Measurements from ENCODE around the gene SRR.
"Not testable (repeated sequence)": the region's sequence is repeated elsewhere in the genome, so short reads cannot be mapped to it uniquely, and the experiment has no call there.

SRR gene

GRCh38 chr17:2303204-2304188 is at the start of gene SRR, which contains the start of gene SMG6:
TSS of gene SRR (plus strand) at chr17:2303950. CDS start at chr17:2315561, 11,611 bp downstream.
TSS of gene SMG6 (minus strand) at chr17:2303785. CDS start at chr17:2303720, 65 bp downstream.
- peak within 1 kb of the TSS; percentile 85 for H3K4me3 ChIP-seq (ENCODE audit: low read length)
- peak; percentile 91 for DNase-seq (ENCODE audit: low read depth)
- no peak for TF ChIP-seq CTCF (IDR thresholded peaks at IDR 0.05; ENCODE audit: insufficient read depth, low read depth, low read length, missing control alignments)

- not testable (repeated sequence) for H3K4me3 ChIP-seq (ENCODE audit: low read length); DNase-seq (ENCODE audit: low read depth)
Measured at GRCh38 chr17:2258830-2259229, 44.9 kb upstream of the SRR start.

- H3K4me3 ChIP-seq (ENCODE audit: low read length): no peak overlapping the region
- no peak for TF ChIP-seq CTCF (IDR thresholded peaks at IDR 0.05; ENCODE audit: insufficient read depth, low read depth, low read length, missing control alignments)
- no peak for DNase-seq (ENCODE audit: low read depth)
Measured at GRCh38 chr17:2259769-2260536, 43.8 kb upstream of the SRR start.

- H3K4me3 ChIP-seq (ENCODE audit: low read length): no peak overlapping the region
- DNase-seq (ENCODE audit: low read depth): peak; percentile 78
- no peak for TF ChIP-seq CTCF (IDR thresholded peaks at IDR 0.05; ENCODE audit: insufficient read depth, low read depth, low read length, missing control alignments)
Measured at GRCh38 chr17:2262135-2262587, 41.6 kb upstream of the SRR start.

- no peak for DNase-seq (ENCODE audit: low read depth)
- no peak overlapping the region for H3K4me3 ChIP-seq (ENCODE audit: low read length)
- no peak for TF ChIP-seq CTCF (IDR thresholded peaks at IDR 0.05; ENCODE audit: insufficient read depth, low read depth, low read length, missing control alignments)
Measured at GRCh38 chr17:2263183-2264066, 40.3 kb upstream of the SRR start.

GRCh38 chr17:2264067-2264860 is 39.5 kb upstream of the SRR start:
- H3K4me3 ChIP-seq (ENCODE audit: low read length): no peak overlapping the region
- no peak for DNase-seq (ENCODE audit: low read depth)
- no peak for TF ChIP-seq CTCF (IDR thresholded peaks at IDR 0.05; ENCODE audit: insufficient read depth, low read depth, low read length, missing control alignments)

GRCh38 chr17:2265166-2265565 is 38.6 kb upstream of the SRR start:
- not testable (repeated sequence) for H3K4me3 ChIP-seq (ENCODE audit: low read length); DNase-seq (ENCODE audit: low read depth)
